GM12864 (cell line): Measurements from ENCODE around the gene TMEM184B.
"Not testable (repeated sequence)": the region's sequence is repeated elsewhere in the genome, so short reads cannot be mapped to it uniquely, and the experiment has no call there.

Experiments
- DNase-seq: peaks from one replicate; pipeline ENCODE4 v3.0.0-alpha.2; 2011; ENCODE audit warnings: low read depth
- H3K4me3 ChIP-seq: 2 replicates; pipeline ENCODE4 v1.5.1; 2011; ENCODE audit warnings: mild to moderate bottlenecking, low read depth, low read length, control low read depth
- TF ChIP-seq, protein P1 (sequence below): IDR thresholded peaks from 2 replicates; pipeline ENCODE4 v1.5.1; 2011; ENCODE audit warnings: low read depth, mild to moderate bottlenecking, moderate library complexity, low read length, control low read depth, inconsistent platforms; ENCODE audit errors: missing control alignments

TMEM184B gene

DNA sequence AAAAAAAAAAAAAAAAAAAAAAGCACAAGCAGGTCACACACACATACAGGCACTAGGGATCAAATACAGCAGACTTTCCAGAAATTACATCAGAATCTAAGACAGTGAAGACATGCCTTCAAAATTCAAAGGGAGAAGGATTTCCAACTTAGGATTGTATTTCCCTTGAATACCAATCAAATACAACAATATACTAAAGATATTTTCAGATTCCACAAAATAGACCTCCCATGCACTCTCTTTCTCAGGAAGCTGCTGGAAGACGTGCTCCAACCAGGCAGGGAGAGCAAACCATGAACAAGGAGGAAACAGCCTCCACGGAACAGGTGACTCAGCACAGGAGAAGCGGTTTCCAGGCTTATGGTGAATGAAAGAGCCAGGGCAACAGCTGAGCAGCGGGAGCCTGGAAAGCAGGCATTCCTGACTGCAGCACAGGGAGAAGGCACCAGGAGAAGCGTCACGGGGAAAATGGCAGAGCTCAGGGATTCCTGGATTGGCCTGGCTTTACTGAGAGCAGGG, 32.0 kb downstream of the TMEM184B start:
- no peak overlapping the region for H3K4me3 ChIP-seq
- TF ChIP-seq, protein P1, sequence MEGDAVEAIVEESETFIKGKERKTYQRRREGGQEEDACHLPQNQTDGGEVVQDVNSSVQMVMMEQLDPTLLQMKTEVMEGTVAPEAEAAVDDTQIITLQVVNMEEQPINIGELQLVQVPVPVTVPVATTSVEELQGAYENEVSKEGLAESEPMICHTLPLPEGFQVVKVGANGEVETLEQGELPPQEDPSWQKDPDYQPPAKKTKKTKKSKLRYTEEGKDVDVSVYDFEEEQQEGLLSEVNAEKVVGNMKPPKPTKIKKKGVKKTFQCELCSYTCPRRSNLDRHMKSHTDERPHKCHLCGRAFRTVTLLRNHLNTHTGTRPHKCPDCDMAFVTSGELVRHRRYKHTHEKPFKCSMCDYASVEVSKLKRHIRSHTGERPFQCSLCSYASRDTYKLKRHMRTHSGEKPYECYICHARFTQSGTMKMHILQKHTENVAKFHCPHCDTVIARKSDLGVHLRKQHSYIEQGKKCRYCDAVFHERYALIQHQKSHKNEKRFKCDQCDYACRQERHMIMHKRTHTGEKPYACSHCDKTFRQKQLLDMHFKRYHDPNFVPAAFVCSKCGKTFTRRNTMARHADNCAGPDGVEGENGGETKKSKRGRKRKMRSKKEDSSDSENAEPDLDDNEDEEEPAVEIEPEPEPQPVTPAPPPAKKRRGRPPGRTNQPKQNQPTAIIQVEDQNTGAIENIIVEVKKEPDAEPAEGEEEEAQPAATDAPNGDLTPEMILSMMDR, result no peak
- no peak for DNase-seq

DNA sequence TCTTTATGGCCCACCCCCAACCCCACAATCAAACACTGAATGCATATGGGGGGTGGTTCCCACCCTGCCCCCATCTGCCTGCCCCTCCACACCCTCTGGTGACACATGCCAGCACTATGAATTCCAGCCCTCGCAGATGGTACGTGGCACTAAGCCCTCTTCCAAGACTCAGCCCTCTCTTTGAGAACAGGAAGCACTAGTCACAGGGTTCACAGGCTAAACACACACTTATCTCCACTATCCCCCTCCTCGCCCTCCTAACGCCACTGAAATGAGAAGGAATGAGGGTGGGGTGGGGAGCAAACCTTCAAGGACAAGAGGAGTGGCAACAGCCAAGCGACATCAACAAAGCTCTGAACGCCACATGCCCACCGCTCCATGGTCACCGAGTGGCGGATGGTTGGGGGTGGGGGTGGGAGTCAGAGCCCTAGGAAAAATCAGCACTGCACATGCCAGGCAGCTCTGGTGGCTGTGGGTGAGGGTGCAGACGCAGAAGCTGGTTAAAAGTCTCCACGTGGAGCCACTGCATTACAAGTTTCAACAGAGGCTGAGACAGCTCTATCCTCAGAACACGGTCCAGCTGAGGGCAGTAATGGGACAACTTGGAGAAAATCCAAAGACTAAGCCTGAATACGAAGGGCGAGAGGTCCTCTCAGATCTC, 33.6 kb downstream of the TMEM184B start:
- DNase-seq, result no peak
- TF ChIP-seq, protein P1, result no peak
- no peak overlapping the region for H3K4me3 ChIP-seq

DNA sequence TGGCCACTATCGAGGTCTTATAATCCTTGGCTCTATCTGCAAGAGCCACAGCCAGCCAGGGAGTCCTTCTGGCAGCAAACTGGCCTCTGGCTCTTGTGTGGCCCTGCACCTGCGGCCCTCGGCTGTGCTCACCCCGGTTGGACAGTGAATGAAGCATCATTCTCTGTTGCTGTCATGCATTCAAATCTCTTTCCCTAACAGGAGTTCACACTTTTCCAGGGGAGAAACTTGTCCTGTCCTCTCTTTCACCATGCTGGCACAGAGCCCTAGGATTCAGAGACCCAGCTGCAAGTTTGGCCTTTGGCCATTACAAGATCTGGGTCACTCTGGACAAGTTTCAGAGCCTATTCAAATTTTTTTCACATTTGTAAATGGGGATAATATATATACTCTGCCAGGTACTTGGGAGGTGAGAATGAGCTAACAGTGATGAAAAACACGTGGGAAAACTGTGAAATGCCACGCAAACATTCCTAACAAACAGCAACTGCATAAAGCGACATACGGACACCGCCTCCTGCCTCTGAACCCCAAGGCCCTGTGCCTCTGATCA, 34.2 kb downstream of the TMEM184B start:
- no peak overlapping the region for H3K4me3 ChIP-seq
- TF ChIP-seq, protein P1, result no peak
- DNase-seq, result no peak

DNA sequence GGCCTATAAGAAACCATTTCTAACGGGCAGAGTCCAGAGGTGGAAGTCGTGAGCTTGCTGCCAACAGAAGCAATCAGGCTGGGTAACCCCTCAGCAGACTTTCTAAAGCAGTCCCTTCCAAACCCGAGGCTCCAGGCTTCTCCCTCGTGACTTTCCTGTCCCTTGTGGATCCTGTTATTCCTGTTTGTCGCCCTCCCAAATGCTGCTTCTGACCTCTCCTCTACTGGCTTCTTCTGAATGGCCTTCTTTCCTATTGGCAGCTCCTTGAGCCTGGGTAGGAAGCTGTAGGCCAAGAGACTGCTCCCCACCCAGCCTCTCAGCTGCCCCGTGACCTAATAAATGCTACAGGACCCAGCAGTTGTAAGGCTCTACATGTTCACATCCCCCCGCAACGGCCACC, 36.0 kb downstream of the TMEM184B start:
- DNase-seq, result no peak
- H3K4me3 ChIP-seq, result no peak overlapping the region
- TF ChIP-seq, protein P1, result no peak

DNA sequence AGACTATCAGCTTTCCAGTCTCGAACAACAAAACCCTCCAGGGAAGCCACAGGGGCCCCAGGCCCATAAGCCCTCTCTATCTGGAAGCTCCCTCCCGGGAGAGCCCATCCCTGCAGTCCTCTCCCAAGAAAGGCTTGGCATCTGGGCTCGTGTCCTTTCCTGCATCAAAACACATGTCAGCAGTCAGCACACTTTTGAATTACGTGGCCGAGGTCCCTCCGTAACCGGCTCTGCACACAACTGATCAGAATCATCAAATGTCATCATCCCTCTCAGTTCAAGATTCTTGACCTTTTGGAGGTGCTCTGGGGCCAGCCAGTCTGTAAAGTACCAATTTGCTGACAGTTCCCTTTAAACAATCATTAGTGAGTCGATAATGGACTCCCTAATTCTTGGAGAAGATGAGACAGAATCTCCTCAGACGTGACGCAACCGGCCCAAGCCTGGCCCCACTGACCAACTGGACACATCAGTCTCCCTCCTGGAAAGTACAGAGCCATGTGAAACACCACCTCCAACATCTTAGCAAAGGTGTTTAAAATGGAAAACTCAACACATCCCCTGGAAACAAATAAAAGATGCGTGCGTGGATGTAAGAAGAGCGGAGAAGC, 37.5 kb downstream of the TMEM184B start:
- no peak for DNase-seq
- TF ChIP-seq, protein P1, result no peak

DNA sequence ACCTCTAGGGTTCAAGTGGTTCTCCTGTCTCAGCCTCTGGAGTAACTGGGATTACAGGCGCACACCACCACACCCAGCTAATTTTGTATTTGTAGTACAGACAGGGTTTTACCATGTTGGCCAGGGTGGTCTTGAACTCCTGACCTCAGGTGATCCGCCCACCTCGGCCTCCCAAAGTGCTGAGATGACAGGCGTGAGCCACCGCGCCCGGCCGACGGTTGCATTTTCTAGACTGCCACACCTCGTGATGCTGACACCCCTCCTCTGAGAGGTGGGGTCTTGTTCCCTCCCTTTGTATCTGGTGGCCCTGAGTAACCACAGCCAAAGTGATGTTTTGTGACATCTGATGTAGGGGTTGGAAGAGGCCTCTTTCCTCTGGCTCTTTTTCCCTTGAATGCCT, 39.0 kb downstream of the TMEM184B start:
- not testable (repeated sequence) for DNase-seq, H3K4me3 ChIP-seq

More for the DNA sequence above, 37.5 kb downstream of the TMEM184B start:
- H3K4me3 ChIP-seq, result no peak overlapping the region

DNA sequence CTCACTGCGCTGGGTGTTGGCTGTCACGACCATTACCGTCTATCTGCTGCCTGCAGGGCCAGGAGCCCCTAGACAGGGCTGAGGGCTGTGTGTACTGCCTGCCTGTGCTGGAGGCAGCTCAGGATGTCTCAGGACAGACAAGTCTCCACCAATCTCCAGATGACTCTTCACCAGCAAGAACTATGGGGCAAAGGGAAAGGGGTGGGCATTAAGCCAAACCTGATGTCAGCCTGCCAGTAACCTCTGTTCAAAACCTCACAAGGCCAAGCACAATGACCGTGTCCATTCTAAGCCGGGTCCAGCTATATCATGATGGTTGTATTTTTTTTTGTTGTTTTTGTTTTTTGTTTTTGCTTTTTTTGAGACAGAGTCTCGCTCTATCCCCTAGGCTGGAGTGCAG, 39.4 kb downstream of the TMEM184B start:
- TF ChIP-seq, protein P1, result no peak
- H3K4me3 ChIP-seq, result no peak overlapping the region
- DNase-seq, result no peak
